ENCODE measurements around the gene DNAJC4.

Gene DNAJC4

GRCh38 chr11:64223001-64223651 is 7.2 kb upstream of the DNAJC4 start:
- peak overlapping the region in 6 of 11 experiments; percentile 6 to 95 (median 32); a peak in 8 of 22 replicates for H3K27ac ChIP-seq
- peaks cover 48 to 91% (median 65%) of the 10 kb centered on the region in 10 experiments for H3K4me1 ChIP-seq
- H3K36me3 ChIP-seq: peaks cover 63 to 72% (median 67%) of the 10 kb centered on the region in 11 experiments
- no peaks in the 10 kb centered on the region for H3K9me3 ChIP-seq (replicated peaks in 1 of 11)
- H3K27me3 ChIP-seq: no peaks in the 10 kb centered on the region
- peak overlapping the region in 9 of 11 experiments; percentile 6 to 100 (median 23); a peak in 12 of 22 replicates for H3K4me2 ChIP-seq
- peak overlapping the region in 9 of 11 experiments; percentile 23 to 90 (median 75); a peak in 12 of 22 replicates for H3K9ac ChIP-seq
- peaks cover 12 to 76% (median 64%) of the 10 kb centered on the region in 11 experiments; a peak in 21 of 22 replicates for H4K20me1 ChIP-seq
- TF ChIP-seq Cebpa-rat (IDR thresholded peaks at IDR 0.05): no peak
- H3K4me3 ChIP-seq: no peak overlapping the region

- peak overlapping the region; percentile 6 to 91 (median 83); a peak in 19 of 22 replicates for H3K9ac ChIP-seq
These were observed 6.0 kb upstream of the DNAJC4 start for GRCh38 chr11:64224151-64224890.

GRCh38 chr11:64224891-64225607 is 5.3 kb upstream of the DNAJC4 start:
- Histone ChIP-seq H3K4me1 (peaks cover 67 to 91% (median 73%) of the 10 kb centered on the region in 10 experiments), H3K9ac (peak overlapping the region; percentile 75 to 91 (median 83)), H3K27ac (peak overlapping the region; percentile 32 to 95 (median 87); a peak in 21 of 22 replicates), H3K4me2 (peak overlapping the region; percentile 94 to 100 (median 98)), H4K20me1 (peaks cover 8 to 68% (median 46%) of the 10 kb centered on the region in 11 experiments; a peak in 21 of 22 replicates), H3K27me3 (no peaks in the 10 kb centered on the region), H3K4me3 (peak overlapping the region; percentile 62 to 79 (median 72)), H3K9me3 (replicated peaks in 1 of 11) (no peaks in the 10 kb centered on the region), H3K36me3 (peaks cover 44 to 59% (median 48%) of the 10 kb centered on the region in 11 experiments)
- TF ChIP-seq Cebpa-rat (IDR thresholded peaks at IDR 0.05): no peak

More at GRCh38 chr11:64224151-64224890, 6.0 kb upstream of the DNAJC4 start:
- Histone ChIP-seq H3K27ac (peak overlapping the region in 9 of 11 experiments; percentile 15 to 95 (median 90); a peak in 14 of 22 replicates), H4K20me1 (peaks cover 10 to 68% (median 53%) of the 10 kb centered on the region in 11 experiments; a peak in 21 of 22 replicates), H3K9me3 (replicated peaks in 1 of 11) (no peaks in the 10 kb centered on the region), H3K27me3 (no peaks in the 10 kb centered on the region), H3K4me2 (peak overlapping the region; percentile 94 to 100 (median 98)), H3K36me3 (peaks cover 51 to 64% (median 56%) of the 10 kb centered on the region in 11 experiments), H3K4me1 (peaks cover 60 to 91% (median 68%) of the 10 kb centered on the region in 10 experiments), H3K4me3 (peak overlapping the region in 9 of 10 experiments; percentile 62 to 79 (median 74); a peak in 11 of 20 replicates)
- TF ChIP-seq Cebpa-rat (IDR thresholded peaks at IDR 0.05): no peak

- H3K9me3 ChIP-seq (replicated peaks in 1 of 11): no peaks in the 10 kb centered on the region
- peak within 1 kb of the TSS; percentile 94 to 100 (median 98) for H3K4me2 ChIP-seq
- peaks cover 36 to 51% (median 40%) of the 10 kb centered on the region in 11 experiments for H3K36me3 ChIP-seq
- peaks cover 69 to 87% (median 75%) of the 10 kb centered on the region in 10 experiments for H3K4me1 ChIP-seq
- H4K20me1 ChIP-seq: peaks cover 8 to 61% (median 38%) of the 10 kb centered on the region in 11 experiments; a peak in 20 of 22 replicates
- H3K27me3 ChIP-seq: no peaks in the 10 kb centered on the region
- peak within 1 kb of the TSS; percentile 59 to 95 (median 87) for H3K27ac ChIP-seq
- peak within 1 kb of the TSS; percentile 75 to 91 (median 83) for H3K9ac ChIP-seq
- TF ChIP-seq Cebpa-rat (IDR thresholded peaks at IDR 0.05): no peak
- peak within 1 kb of the TSS; percentile 62 to 79 (median 72) for H3K4me3 ChIP-seq
These were observed 4.5 kb upstream of the DNAJC4 start, which contains the start of the genes NUDT22 and TRPT1 for GRCh38 chr11:64225608-64226506. Gene NUDT22 (plus strand): TSS chr11:64226274. CDS start chr11:64226653, 379 bp downstream. Gene TRPT1 (minus strand): TSS chr11:64226186. CDS start chr11:64225860, 326 bp downstream.

- TF ChIP-seq Cebpa-rat (IDR thresholded peaks at IDR 0.05): no peak
- Histone ChIP-seq H3K9ac (peak overlapping the region; percentile 75 to 91 (median 83)), H3K27me3 (no peaks in the 10 kb centered on the region), H3K4me1 (peaks cover 76 to 87% (median 80%) of the 10 kb centered on the region in 10 experiments), H3K4me3 (peak overlapping the region; percentile 62 to 79 (median 72)), H3K9me3 (replicated peaks in 1 of 11) (no peaks in the 10 kb centered on the region), H4K20me1 (peaks cover 8 to 53% (median 35%) of the 10 kb centered on the region in 11 experiments; a peak in 20 of 22 replicates), H3K27ac (peak overlapping the region; percentile 59 to 95 (median 87)), H3K36me3 (peaks cover 29 to 44% (median 33%) of the 10 kb centered on the region in 11 experiments), H3K4me2 (peak overlapping the region; percentile 94 to 100 (median 98))
These were observed 3.8 kb upstream of the DNAJC4 start for GRCh38 chr11:64226507-64227051.

- Histone ChIP-seq H3K9ac (peak overlapping the region; percentile 75 to 91 (median 83)), H3K4me1 (peaks cover 77 to 93% (median 87%) of the 10 kb centered on the region in 10 experiments), H3K4me3 (peak overlapping the region; percentile 62 to 79 (median 72)), H3K27ac (peak overlapping the region in 10 of 11 experiments; percentile 65 to 95 (median 88); a peak in 20 of 22 replicates), H4K20me1 (peaks cover 8 to 48% (median 30%) of the 10 kb centered on the region in 11 experiments; a peak in 20 of 22 replicates), H3K9me3 (replicated peaks in 1 of 11) (no peaks in the 10 kb centered on the region), H3K36me3 (peaks cover 20 to 35% (median 24%) of the 10 kb centered on the region in 11 experiments), H3K4me2 (peak overlapping the region; percentile 94 to 100 (median 98)), H3K27me3 (no peaks in the 10 kb centered on the region)
- TF ChIP-seq Cebpa-rat (IDR thresholded peaks at IDR 0.05): no peak
These were observed 2.9 kb upstream of the DNAJC4 start for GRCh38 chr11:64227405-64227956.
